NCI-H345 (cell line): Measurements from ENCODE around the gene HIPK4.
"Not testable (repeated sequence)": the region's sequence is repeated elsewhere in the genome, so short reads cannot be mapped to it uniquely, and the experiment has no call there.

Experiments used
- DNase-seq: peaks from one replicate; lab custom pipeline; 2025; lab: John Stamatoyannopoulos, UW

HIPK4 gene

DNA sequence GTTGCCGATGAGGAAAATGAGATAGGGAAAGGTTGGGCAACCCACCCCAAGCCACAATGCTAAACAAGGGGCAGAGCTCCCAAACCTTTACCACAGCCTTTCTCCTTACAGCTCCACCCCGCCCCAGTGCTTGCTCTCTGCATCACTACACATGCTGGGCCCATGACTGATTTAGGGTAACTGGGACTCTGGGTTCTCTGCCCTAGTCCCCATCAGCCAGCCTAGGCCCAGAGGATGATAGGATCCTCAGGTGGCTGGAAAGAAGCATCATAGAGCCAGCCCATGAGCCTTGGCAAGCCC is 53.4 kb downstream of the HIPK4 start:
- no peak for DNase-seq

GRCh38 chr19:40335855-40336600 is 54.0 kb downstream of the HIPK4 start:
- DNase-seq = no peak

DNA sequence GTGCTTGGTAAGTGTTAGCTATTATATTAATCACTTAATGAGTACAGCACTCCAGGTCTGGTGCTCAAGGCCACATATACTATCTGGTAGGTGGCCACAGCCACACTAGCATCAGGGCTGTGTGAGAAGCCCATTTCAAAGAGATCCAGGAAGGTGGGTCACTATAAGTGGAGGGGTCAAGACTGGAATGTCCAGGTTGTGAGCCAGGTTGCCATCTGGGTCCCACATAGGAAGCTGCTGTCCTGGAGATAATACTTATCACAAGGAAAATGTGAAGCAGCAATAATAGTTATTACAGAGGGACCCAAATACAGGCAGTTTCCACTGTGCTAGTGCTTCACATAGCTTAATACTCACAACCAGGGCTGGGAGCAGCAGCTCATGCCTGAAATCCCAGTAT is 54.9 kb downstream of the HIPK4 start:
- no peak for DNase-seq

DNA sequence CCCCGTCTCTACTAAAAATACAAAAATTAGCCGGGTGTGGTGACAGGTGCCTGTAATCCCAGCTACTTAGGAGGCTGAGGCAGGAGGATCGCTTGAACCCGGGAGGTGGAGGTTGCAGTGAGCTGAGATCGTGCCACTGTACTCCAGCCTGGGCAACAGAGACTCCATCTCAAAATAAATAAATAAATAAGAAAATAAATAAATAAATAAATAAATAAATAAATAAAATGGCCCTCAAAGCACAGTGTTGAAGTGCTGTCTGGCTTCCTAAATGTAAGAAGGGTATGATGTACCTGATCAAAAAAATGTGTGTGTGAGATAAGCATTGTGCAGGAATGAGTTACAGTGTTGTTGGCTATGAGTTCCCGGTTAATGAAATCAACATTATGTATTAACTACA is 56.9 kb downstream of the HIPK4 start:
- DNase-seq = not testable (repeated sequence)

DNA sequence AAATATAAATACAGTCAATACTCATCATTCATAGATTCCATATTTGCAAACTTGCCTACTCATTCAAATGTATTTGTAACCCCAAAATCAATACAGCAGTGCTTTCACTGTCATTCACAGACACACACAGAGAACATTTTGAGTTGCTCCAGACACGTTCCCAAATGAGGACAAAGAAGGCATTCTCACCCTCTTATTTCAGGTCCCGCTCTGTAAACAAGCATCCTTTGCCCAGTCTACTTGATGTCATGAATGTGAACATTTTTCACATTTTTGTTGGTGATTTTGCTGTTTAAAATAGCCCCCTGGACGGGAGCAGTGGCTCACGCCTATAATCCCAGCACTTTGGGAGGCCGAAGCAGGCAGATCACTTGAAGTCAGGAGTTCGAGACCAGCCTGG is 57.3 kb downstream of the HIPK4 start:
- no peak for DNase-seq

DNA sequence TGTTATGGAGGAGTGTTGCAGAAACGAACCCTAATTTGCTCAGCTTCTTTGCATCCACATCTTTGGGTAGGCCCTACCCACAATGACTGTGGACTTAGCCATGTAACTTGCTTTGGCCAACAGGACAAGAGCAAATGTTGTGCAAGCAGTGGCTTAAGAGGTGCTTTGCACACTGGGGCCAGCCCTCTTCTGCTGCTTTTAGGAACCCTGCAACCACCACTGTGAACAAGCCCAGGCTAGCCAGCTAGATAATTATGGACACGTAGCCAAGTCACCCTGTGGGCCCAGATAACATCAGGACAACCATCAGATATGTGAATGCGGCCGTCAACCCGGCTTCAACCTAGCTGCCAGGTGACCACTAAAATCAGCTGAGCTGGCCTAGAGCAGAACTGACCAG is 58.9 kb downstream of the HIPK4 start:
- no peak for DNase-seq
